Stimulated activated CD8-positive, alpha-beta memory T cell treated with anti-CD3 and anti-CD28 coated beads, Interleukin-12 subunit alpha, Interleukin-12 subunit beta, amount 100 ng/mL, for 4 hours (primary cell): ENCODE results near the gene MRGPRX4.
"Not testable (repeated sequence)": the region's sequence is repeated elsewhere in the genome, so short reads cannot be mapped to it uniquely, and the experiment has no call there.

ENCODE experiments used
- DNase-seq: peaks from one replicate; pipeline ENCODE4 v3.0.0-alpha.2; 2020; ENCODE audit warnings: low read depth

Gene MRGPRX4

GRCh38 chr11:18172666-18173065 is at the start of gene MRGPRX4:
Gene MRGPRX4, plus strand, starts transcription at chr11:18172837. Its CDS starts 420 bp downstream, at chr11:18173257.
- no peak for DNase-seq

GRCh38 chr11:18131115-18131514 is 41.5 kb upstream of the MRGPRX4 start:
- DNase-seq = not testable (repeated sequence)

- no peak for DNase-seq
Measured at GRCh38 chr11:18132341-18132740, 40.3 kb upstream of the MRGPRX4 start, which contains the start of gene MRGPRX3. Gene MRGPRX3, plus strand, starts transcription at chr11:18132571. Its CDS starts 4,632 bp downstream, at chr11:18137203.

GRCh38 chr11:18135308-18135707 is 37.3 kb upstream of the MRGPRX4 start:
- no peak for DNase-seq

GRCh38 chr11:18137186-18137800 is 35.3 kb upstream of the MRGPRX4 start:
- DNase-seq = no peak

GRCh38 chr11:18140145-18140544 is 32.5 kb upstream of the MRGPRX4 start:
- no peak for DNase-seq

GRCh38 chr11:18144243-18144642 is 28.4 kb upstream of the MRGPRX4 start:
- no peak for DNase-seq

- DNase-seq = no peak
Measured at GRCh38 chr11:18145025-18145424, 27.6 kb upstream of the MRGPRX4 start.

GRCh38 chr11:18145837-18146236 is 26.8 kb upstream of the MRGPRX4 start:
- DNase-seq = no peak

- DNase-seq = no peak
Measured at GRCh38 chr11:18151581-18151980, 21.1 kb upstream of the MRGPRX4 start.

- DNase-seq = no peak
Measured at GRCh38 chr11:18168372-18168771, 4.3 kb upstream of the MRGPRX4 start.

GRCh38 chr11:18171377-18172000 is 1.1 kb upstream of the MRGPRX4 start:
- no peak for DNase-seq

- no peak for DNase-seq
Measured at GRCh38 chr11:18173225-18173866, 709 bp downstream of the MRGPRX4 start.

GRCh38 chr11:18188796-18189195 is 16.2 kb downstream of the MRGPRX4 start:
- no peak for DNase-seq

GRCh38 chr11:18189476-18190245 is 17.0 kb downstream of the MRGPRX4 start:
- DNase-seq = not testable (repeated sequence)

- DNase-seq = no peak
Measured at GRCh38 chr11:18191376-18191775, 18.7 kb downstream of the MRGPRX4 start.

GRCh38 chr11:18193010-18193409 is 20.4 kb downstream of the MRGPRX4 start:
- DNase-seq = no peak

GRCh38 chr11:18196532-18196931 is 23.9 kb downstream of the MRGPRX4 start:
- no peak for DNase-seq

GRCh38 chr11:18197738-18198137 is 25.1 kb downstream of the MRGPRX4 start:
- DNase-seq = not testable (repeated sequence)

GRCh38 chr11:18203723-18204122 is 31.1 kb downstream of the MRGPRX4 start:
- no peak for DNase-seq

GRCh38 chr11:18204220-18204619 is 31.6 kb downstream of the MRGPRX4 start:
- DNase-seq = no peak

- no peak for DNase-seq
Measured at GRCh38 chr11:18204771-18205170, 32.1 kb downstream of the MRGPRX4 start.

GRCh38 chr11:18209058-18209457 is 36.4 kb downstream of the MRGPRX4 start:
- no peak for DNase-seq
